Stomach (tissue), 4 donors: Measurements from ENCODE around the gene MYCN.

Experiments
- POLR2A ChIP-seq, 4 donors: fragments of 450-650 bp; IDR thresholded peaks; one replicate each; pipeline ENCODE4 v1.6.1; 2016; ENCODE audit warnings: antibody characterized with exemption in 4 of 4, control low read depth in 2 of 4, mild to moderate bottlenecking in 1 of 4, moderate library complexity in 1 of 4
- POLR2AphosphoS5 ChIP-seq, 3 donors: sonication (generic); formaldehyde crosslinking; IDR thresholded peaks; one replicate each; pipeline ENCODE4 v1.6.1; 2016; ENCODE audit warnings: antibody characterized with exemption in 3 of 3
- TF ChIP-seq, protein P1 (sequence below), 7 experiments: fragments of 450-650 bp in 4 of 7; fragments of 200-600 bp in 3 of 7; sonication (generic) in 3 of 7; IDR thresholded peaks; one replicate each; pipeline ENCODE4 v1.5.1; 2016 to 2019; ENCODE audit warnings: antibody characterized with exemption in 7 of 7, control low read depth in 2 of 7, mild to moderate bottlenecking in 1 of 7

DNA sequence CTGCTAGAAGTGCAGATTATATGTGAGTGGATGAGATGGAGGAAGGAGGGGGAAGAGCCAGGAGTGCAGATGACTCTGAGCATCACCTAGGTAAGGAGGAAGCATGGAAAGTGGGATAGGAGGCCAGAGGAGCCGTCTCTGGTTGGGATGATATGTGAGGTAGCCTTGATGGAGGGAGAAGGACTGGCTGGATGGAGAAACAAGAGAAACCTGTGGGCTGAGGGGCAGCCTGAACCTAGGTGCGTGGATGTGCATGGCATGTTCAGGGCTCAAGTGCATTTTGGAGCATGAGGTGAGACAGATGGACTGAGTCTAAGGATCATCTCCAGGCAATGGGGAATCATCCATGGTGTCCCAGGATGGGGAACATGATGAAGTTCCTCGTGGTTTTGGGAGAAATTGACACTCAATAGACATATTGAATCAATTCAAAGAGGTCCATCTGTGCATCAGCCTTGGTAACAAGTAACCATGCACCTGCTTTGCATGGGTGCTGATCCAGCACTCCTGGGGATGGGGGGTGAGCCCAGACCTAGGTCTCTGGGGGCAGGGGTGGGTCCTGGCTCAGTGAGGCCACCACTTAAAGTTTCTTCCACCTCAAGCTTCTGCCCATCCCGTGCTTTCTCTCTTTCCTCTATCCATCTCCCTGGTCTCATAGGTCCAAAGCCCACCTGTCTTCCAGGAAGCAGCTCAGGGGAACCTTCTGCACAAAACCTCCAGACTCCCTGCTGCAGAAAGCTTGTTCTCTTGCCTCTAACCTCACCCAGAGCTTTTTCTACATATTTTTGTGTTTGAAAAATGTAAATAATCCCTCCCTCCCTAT is 19.2 kb downstream of the MYCN start:
- TF ChIP-seq, protein P1, sequence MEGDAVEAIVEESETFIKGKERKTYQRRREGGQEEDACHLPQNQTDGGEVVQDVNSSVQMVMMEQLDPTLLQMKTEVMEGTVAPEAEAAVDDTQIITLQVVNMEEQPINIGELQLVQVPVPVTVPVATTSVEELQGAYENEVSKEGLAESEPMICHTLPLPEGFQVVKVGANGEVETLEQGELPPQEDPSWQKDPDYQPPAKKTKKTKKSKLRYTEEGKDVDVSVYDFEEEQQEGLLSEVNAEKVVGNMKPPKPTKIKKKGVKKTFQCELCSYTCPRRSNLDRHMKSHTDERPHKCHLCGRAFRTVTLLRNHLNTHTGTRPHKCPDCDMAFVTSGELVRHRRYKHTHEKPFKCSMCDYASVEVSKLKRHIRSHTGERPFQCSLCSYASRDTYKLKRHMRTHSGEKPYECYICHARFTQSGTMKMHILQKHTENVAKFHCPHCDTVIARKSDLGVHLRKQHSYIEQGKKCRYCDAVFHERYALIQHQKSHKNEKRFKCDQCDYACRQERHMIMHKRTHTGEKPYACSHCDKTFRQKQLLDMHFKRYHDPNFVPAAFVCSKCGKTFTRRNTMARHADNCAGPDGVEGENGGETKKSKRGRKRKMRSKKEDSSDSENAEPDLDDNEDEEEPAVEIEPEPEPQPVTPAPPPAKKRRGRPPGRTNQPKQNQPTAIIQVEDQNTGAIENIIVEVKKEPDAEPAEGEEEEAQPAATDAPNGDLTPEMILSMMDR (IDR thresholded peaks at IDR 0.05) = no peak
- TF ChIP-seq POLR2AphosphoS5 (IDR thresholded peaks at IDR 0.05) (no peak), POLR2A (IDR thresholded peaks at IDR 0.05) (no peak)
